Measurements from ENCODE around the gene STX19.

STX19 gene

GRCh38 chr3:94066506-94067500 is 38.4 kb upstream of the STX19 start:
- no peak for TF ChIP-seq POLR2AphosphoS5 (IDR thresholded peaks at IDR 0.05; ENCODE audit: low read depth, low read length)
- TF ChIP-seq SIN3A (IDR thresholded peaks at IDR 0.05; ENCODE audit: borderline replicate concordance, insufficient read depth, low read length) = no peak
- no peak for TF ChIP-seq REST (IDR thresholded peaks at IDR 0.05; ENCODE audit: insufficient read depth in 1 of 2, low read depth in 2 of 2, low read length in 2 of 2)
- no peak for TF ChIP-seq TAF1 (IDR thresholded peaks at IDR 0.05; ENCODE audit: borderline replicate concordance, insufficient read depth, low read length)
- TF ChIP-seq FOXP2 (optimal IDR thresholded peaks at IDR 0.05; ENCODE audit: borderline replicate concordance, extremely low read depth, extremely low read length, insufficient read depth) = no peak

GRCh38 chr3:94065819-94066480 is 37.6 kb upstream of the STX19 start:
- TF ChIP-seq FOXP2 (optimal IDR thresholded peaks at IDR 0.05; ENCODE audit: borderline replicate concordance, extremely low read depth, extremely low read length, insufficient read depth) (no peak), TAF1 (IDR thresholded peaks at IDR 0.05; ENCODE audit: borderline replicate concordance, insufficient read depth, low read length) (no peak), REST (IDR thresholded peaks at IDR 0.05; ENCODE audit: insufficient read depth in 1 of 2, low read depth in 2 of 2, low read length in 2 of 2) (no peak), SIN3A (IDR thresholded peaks at IDR 0.05; ENCODE audit: borderline replicate concordance, insufficient read depth, low read length) (no peak), POLR2AphosphoS5 (IDR thresholded peaks at IDR 0.05; ENCODE audit: low read depth, low read length) (no peak)

GRCh38 chr3:94065122-94065521 is 36.7 kb upstream of the STX19 start:
- no peak for TF ChIP-seq SIN3A (IDR thresholded peaks at IDR 0.05; ENCODE audit: borderline replicate concordance, insufficient read depth, low read length)
- no peak for TF ChIP-seq REST (IDR thresholded peaks at IDR 0.05; ENCODE audit: insufficient read depth in 1 of 2, low read depth in 2 of 2, low read length in 2 of 2)
- TF ChIP-seq FOXP2 (optimal IDR thresholded peaks at IDR 0.05; ENCODE audit: borderline replicate concordance, extremely low read depth, extremely low read length, insufficient read depth) = no peak
- no peak for TF ChIP-seq POLR2AphosphoS5 (IDR thresholded peaks at IDR 0.05; ENCODE audit: low read depth, low read length)
- no peak for TF ChIP-seq TAF1 (IDR thresholded peaks at IDR 0.05; ENCODE audit: borderline replicate concordance, insufficient read depth, low read length)

GRCh38 chr3:94064243-94064860 is 36.0 kb upstream of the STX19 start:
- TF ChIP-seq POLR2AphosphoS5 (IDR thresholded peaks at IDR 0.05; ENCODE audit: low read depth, low read length) (no peak), TAF1 (IDR thresholded peaks at IDR 0.05; ENCODE audit: borderline replicate concordance, insufficient read depth, low read length) (no peak), SIN3A (IDR thresholded peaks at IDR 0.05; ENCODE audit: borderline replicate concordance, insufficient read depth, low read length) (no peak), REST (IDR thresholded peaks at IDR 0.05; ENCODE audit: insufficient read depth in 1 of 2, low read depth in 2 of 2, low read length in 2 of 2) (no peak), FOXP2 (optimal IDR thresholded peaks at IDR 0.05; ENCODE audit: borderline replicate concordance, extremely low read depth, extremely low read length, insufficient read depth) (no peak)
